Astrocyte (in vitro differentiated cells and primary cell): ENCODE results near the gene FBXO34. TPM values are rescaled to one million over a fixed set of nuclear protein-coding genes. Genes with fewer than 3 reads are reported as not detected.
"Not testable (repeated sequence)": the region's sequence is repeated elsewhere in the genome, so short reads cannot be mapped to it uniquely, and the experiment has no call there.

Experiments used
- DNase-seq: peaks from one replicate; pipeline ENCODE4 v3.0.0-alpha.2; 2010; ENCODE audit warnings: low read depth
- FAIRE-seq: peaks from 2 replicates; lab custom pipeline; 2011; peaks lifted over from hg19 to GRCh38; lab: Jason Lieb, UNC
- H2AFZ ChIP-seq: 2 replicates; pipeline ENCODE4 v1.6.0; 2012; ENCODE audit warnings: low read depth, low read length, inconsistent platforms
- H3K27ac ChIP-seq: 2 replicates; pipeline ENCODE4 v1.5.1; 2011; ENCODE audit warnings: low read depth, low read length, inconsistent platforms
- H3K27me3 ChIP-seq: 2 replicates; pipeline ENCODE4 v1.6.0; 2011; ENCODE audit warnings: low read length, inconsistent platforms; ENCODE audit not compliant: insufficient read depth
- H3K36me3 ChIP-seq: 2 replicates; pipeline ENCODE4 v1.5.1; 2011; ENCODE audit warnings: low read length, inconsistent platforms; ENCODE audit not compliant: insufficient read depth
- H3K4me1 ChIP-seq: 2 replicates; pipeline ENCODE4 v1.5.1; 2011; ENCODE audit warnings: low read length, inconsistent platforms; ENCODE audit not compliant: insufficient read depth
- H3K4me2 ChIP-seq: 2 replicates; pipeline ENCODE4 v1.6.0; 2012; ENCODE audit warnings: low read length, inconsistent platforms
- H3K4me3 ChIP-seq: 2 replicates; pipeline ENCODE4 v1.5.1; 2011; ENCODE audit warnings: low read depth, mild to moderate bottlenecking, low read length, inconsistent platforms; ENCODE audit not compliant: insufficient read depth
- H3K79me2 ChIP-seq: 2 replicates; pipeline ENCODE4 v1.6.0; 2012; ENCODE audit warnings: mild to moderate bottlenecking, low read length, inconsistent platforms; ENCODE audit not compliant: insufficient read depth
- H3K9ac ChIP-seq: 2 replicates; pipeline ENCODE4 v1.6.0; 2012; ENCODE audit warnings: mild to moderate bottlenecking, low read length, inconsistent platforms
- H3K9me3 ChIP-seq: 2 replicates; pipeline ENCODE4 v1.5.1; 2012; ENCODE audit warnings: low read depth, mild to moderate bottlenecking, low read length, inconsistent platforms; ENCODE audit not compliant: insufficient read depth
- H4K20me1 ChIP-seq: 2 replicates; pipeline ENCODE4 v1.6.0; 2012; ENCODE audit warnings: low read length, inconsistent platforms; ENCODE audit not compliant: insufficient read depth
- H3K27ac Mint-ChIP-seq: one replicate; pipeline ENCODE4 v1.8.0; 2021; ENCODE audit warnings: mild to moderate bottlenecking, mixed read lengths; ENCODE audit not compliant: unreplicated experiment
- H3K27me3 Mint-ChIP-seq: one replicate; pipeline ENCODE4 v1.8.0; 2021; ENCODE audit warnings: low read depth, mixed read lengths; ENCODE audit not compliant: unreplicated experiment
- H3K36me3 Mint-ChIP-seq: one replicate; pipeline ENCODE4 v1.8.0; 2021; ENCODE audit warnings: low read depth, mixed read lengths; ENCODE audit not compliant: unreplicated experiment
- H3K4me1 Mint-ChIP-seq: one replicate; pipeline ENCODE4 v1.8.0; 2021; ENCODE audit warnings: low read depth, mixed read lengths; ENCODE audit not compliant: unreplicated experiment
- H3K4me3 Mint-ChIP-seq: one replicate; pipeline ENCODE4 v1.8.0; 2021; ENCODE audit warnings: mild to moderate bottlenecking, moderate library complexity, mixed read lengths; ENCODE audit not compliant: unreplicated experiment
- H3K9me3 Mint-ChIP-seq: one replicate; pipeline ENCODE4 v1.8.0; 2021; ENCODE audit warnings: mild to moderate bottlenecking, mixed read lengths; ENCODE audit not compliant: unreplicated experiment
- EZH2 ChIP-seq: IDR thresholded peaks from 2 replicates; pipeline ENCODE4 v1.6.1; 2012; ENCODE audit warnings: mild to moderate bottlenecking, low read length, inconsistent platforms; ENCODE audit not compliant: insufficient read depth
- total RNA-seq: library from RNA; stranded (reverse); gene quantifications from 2 replicates; pipeline ENCODE4 v1.2.1, GENCODE V29; 2021
- TF ChIP-seq, protein P1 (sequence below): IDR thresholded peaks from 2 replicates; pipeline ENCODE4 v1.5.1; 2011; ENCODE audit warnings: low read depth, mild to moderate bottlenecking, inconsistent platforms, low read length, moderate library complexity; ENCODE audit not compliant: insufficient read depth

Gene FBXO34
- total RNA-seq, 1 donor from 2014 or later: 23.4 TPM

DNA sequence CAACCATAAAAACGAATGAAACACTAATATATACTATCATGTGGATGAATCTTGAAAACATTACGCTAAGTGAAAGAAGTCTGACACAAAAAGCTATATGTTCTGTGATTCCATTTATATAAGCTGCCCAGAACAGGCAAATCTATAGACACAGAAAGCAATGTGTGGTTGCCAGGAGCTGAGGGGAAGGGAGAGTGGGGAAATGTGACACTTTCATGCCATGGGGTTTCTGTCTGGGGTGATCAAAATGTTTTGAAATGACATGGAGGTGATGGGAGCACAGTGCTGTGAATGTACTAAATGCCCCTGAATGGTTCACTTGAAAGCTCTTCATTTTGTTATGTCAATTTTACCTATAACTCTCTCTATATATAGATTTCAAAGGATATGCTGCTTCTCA lies 110.3 kb downstream of the FBXO34 start:
- H3K4me2 ChIP-seq: no peak overlapping the region
- no peak overlapping the region for H2AFZ ChIP-seq
- no peaks in the 10 kb centered on the region for H3K9me3 ChIP-seq
- no peaks in the 10 kb centered on the region for H3K79me2 ChIP-seq
- peaks cover 15% of the 10 kb centered on the region for H3K4me1 Mint-ChIP-seq
- peaks cover 10% of the 10 kb centered on the region for H3K36me3 ChIP-seq
- no peaks in the 10 kb centered on the region for H4K20me1 ChIP-seq
- no peaks in the 10 kb centered on the region for H3K27me3 Mint-ChIP-seq
- H3K27ac Mint-ChIP-seq: no peak overlapping the region
- no peak overlapping the region for H3K4me3 Mint-ChIP-seq
- H3K27ac ChIP-seq: no peak overlapping the region
- TF ChIP-seq EZH2: no peak
- TF ChIP-seq, protein P1, sequence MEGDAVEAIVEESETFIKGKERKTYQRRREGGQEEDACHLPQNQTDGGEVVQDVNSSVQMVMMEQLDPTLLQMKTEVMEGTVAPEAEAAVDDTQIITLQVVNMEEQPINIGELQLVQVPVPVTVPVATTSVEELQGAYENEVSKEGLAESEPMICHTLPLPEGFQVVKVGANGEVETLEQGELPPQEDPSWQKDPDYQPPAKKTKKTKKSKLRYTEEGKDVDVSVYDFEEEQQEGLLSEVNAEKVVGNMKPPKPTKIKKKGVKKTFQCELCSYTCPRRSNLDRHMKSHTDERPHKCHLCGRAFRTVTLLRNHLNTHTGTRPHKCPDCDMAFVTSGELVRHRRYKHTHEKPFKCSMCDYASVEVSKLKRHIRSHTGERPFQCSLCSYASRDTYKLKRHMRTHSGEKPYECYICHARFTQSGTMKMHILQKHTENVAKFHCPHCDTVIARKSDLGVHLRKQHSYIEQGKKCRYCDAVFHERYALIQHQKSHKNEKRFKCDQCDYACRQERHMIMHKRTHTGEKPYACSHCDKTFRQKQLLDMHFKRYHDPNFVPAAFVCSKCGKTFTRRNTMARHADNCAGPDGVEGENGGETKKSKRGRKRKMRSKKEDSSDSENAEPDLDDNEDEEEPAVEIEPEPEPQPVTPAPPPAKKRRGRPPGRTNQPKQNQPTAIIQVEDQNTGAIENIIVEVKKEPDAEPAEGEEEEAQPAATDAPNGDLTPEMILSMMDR: no peak
- peaks cover 13% of the 10 kb centered on the region for H3K4me1 ChIP-seq
- H3K27me3 ChIP-seq: no peaks in the 10 kb centered on the region
- H3K36me3 Mint-ChIP-seq: peaks cover 15% of the 10 kb centered on the region
- H3K4me3 ChIP-seq: no peak overlapping the region
- FAIRE-seq: no peak
- no peak overlapping the region for H3K9ac ChIP-seq
- H3K9me3 Mint-ChIP-seq: no peaks in the 10 kb centered on the region
- DNase-seq: no peak

DNA sequence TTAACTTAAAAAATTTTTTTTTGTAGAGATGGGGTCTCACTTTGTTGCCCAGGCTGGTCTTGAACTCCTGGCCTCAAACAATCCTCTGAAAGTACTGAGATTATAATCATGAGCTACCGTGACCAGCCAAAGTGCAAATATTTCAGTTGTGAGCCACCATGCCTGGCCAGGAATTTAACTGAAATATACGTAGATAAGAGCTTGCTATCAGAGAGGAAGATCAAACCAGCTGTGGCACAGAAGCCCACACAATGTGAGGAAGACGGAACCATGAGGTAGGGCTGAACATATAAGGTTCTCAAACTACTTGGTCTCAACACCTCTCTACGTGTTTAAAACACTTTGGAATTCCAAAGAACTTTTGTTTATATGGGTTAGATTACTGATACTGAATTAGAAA lies 111.3 kb downstream of the FBXO34 start:
- peak overlapping the region; percentile 29 for H3K27ac ChIP-seq

DNA sequence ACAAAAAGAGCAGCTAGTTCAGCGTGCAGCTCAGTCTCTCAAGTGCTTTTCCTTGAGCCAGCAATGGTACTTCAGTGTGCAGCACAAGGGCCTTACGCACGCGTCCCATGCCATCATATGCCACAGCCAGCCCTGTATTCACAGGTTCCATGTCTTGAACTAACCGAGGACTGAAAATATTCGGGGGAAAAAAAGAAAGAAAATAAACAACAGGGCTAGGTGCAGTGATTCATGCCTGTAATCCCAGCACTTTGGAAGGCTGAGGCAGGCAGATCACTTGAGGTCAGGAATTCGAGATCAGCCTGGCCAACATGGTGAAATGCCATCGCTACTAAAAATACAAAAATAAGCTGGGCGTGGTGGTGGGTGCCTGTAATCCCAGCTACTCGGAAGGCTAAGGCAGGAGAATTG lies 111.8 kb downstream of the FBXO34 start:
- Histone ChIP-seq H3K36me3 (peaks cover 10% of the 10 kb centered on the region), H3K4me2 (peak overlapping the region; percentile 34), H3K4me1 (peaks cover 13% of the 10 kb centered on the region), H3K27ac (peak overlapping the region; percentile 29)
- H3K9me3 ChIP-seq, H3K79me2 ChIP-seq, H3K27me3 ChIP-seq, FAIRE-seq, H3K4me3 Mint-ChIP-seq, H3K4me3 ChIP-seq, H3K9ac ChIP-seq, H3K27me3 Mint-ChIP-seq, H3K27ac Mint-ChIP-seq, H3K9me3 Mint-ChIP-seq, H2AFZ ChIP-seq, H4K20me1 ChIP-seq: not testable (repeated sequence)
- Mint-ChIP-seq H3K4me1 (peaks cover 15% of the 10 kb centered on the region), H3K36me3 (peaks cover 16% of the 10 kb centered on the region)
- peak; percentile 83 for DNase-seq

More for the DNA sequence above, 111.3 kb downstream of the FBXO34 start:
- H3K4me3 Mint-ChIP-seq: no peak overlapping the region
- Histone ChIP-seq H3K27me3 (no peaks in the 10 kb centered on the region), H3K4me2 (peak overlapping the region; percentile 5), H3K4me1 (peaks cover 13% of the 10 kb centered on the region), H3K4me3 (no peak overlapping the region), H4K20me1 (no peaks in the 10 kb centered on the region), H3K79me2 (no peaks in the 10 kb centered on the region), H3K36me3 (peaks cover 10% of the 10 kb centered on the region), H3K9ac (no peak overlapping the region), H3K9me3 (no peaks in the 10 kb centered on the region), H2AFZ (no peak overlapping the region)
- DNase-seq (peak; percentile 75), FAIRE-seq (no peak)
- TF ChIP-seq, protein P1: no peak
- no peak for TF ChIP-seq EZH2
- H3K27me3 Mint-ChIP-seq: no peaks in the 10 kb centered on the region
- H3K27ac Mint-ChIP-seq: no peak overlapping the region
- H3K36me3 Mint-ChIP-seq: peaks cover 16% of the 10 kb centered on the region
- peaks cover 15% of the 10 kb centered on the region for H3K4me1 Mint-ChIP-seq
- H3K9me3 Mint-ChIP-seq: no peaks in the 10 kb centered on the region
